Keratinocyte (primary cell): Measurements from ENCODE around the gene EFNB2. TPM values are rescaled to one million over a fixed set of nuclear protein-coding genes. Genes with fewer than 3 reads are reported as not detected.
A peak's percentile ranks its signal among the peaks of the same experiment; 100 is the strongest.

Experiments
- DNase-seq: peaks from one replicate; pipeline ENCODE4 v3.0.0-alpha.2; 2011; ENCODE audit warnings: low read depth, missing footprints, low spot score
- FAIRE-seq: peaks from 2 replicates; lab custom pipeline; 2011; peaks lifted over from hg19 to GRCh38; lab: Jason Lieb, UNC
- H2AFZ ChIP-seq: 2 replicates; pipeline ENCODE4 v1.6.0; 2012; ENCODE audit warnings: low read length, control low read depth, inconsistent platforms; ENCODE audit not compliant: control insufficient read depth
- H3K27ac ChIP-seq: 2 replicates; pipeline ENCODE4 v1.5.1; 2011; ENCODE audit warnings: low read length; ENCODE audit not compliant: control insufficient read depth, insufficient read depth
- H3K27me3 ChIP-seq: 3 replicates; pipeline ENCODE4 v1.6.0; 2011; ENCODE audit warnings: low read length; ENCODE audit not compliant: control insufficient read depth, insufficient read depth; ENCODE audit errors: extremely low read depth
- H3K36me3 ChIP-seq, 2 experiments: 2 replicates in 1 of 2; 3 replicates in 1 of 2; pipeline ENCODE4 v1.5.1; 2011; ENCODE audit warnings: low read length in 2 of 2, mild to moderate bottlenecking in 1 of 2; ENCODE audit not compliant: control insufficient read depth in 2 of 2, insufficient read depth in 2 of 2; ENCODE audit errors: extremely low read depth in 1 of 2
- H3K4me1 ChIP-seq: 3 replicates; pipeline ENCODE4 v1.5.1; 2011; ENCODE audit warnings: low read length; ENCODE audit not compliant: control insufficient read depth, insufficient read depth; ENCODE audit errors: extremely low read depth
- H3K4me2 ChIP-seq: 3 replicates; pipeline ENCODE4 v1.6.0; 2011; ENCODE audit warnings: low read depth, low read length; ENCODE audit not compliant: control insufficient read depth, insufficient read depth; ENCODE audit errors: extremely low read depth
- H3K4me3 ChIP-seq, 3 experiments: fragments of 200-600 bp in 1 of 3; sonication (generic) in 1 of 3; 2 replicates in 2 of 3; 3 replicates in 1 of 3; pipeline ENCODE4 v1.5.1; 2011 to 2016; ENCODE audit warnings: low read length in 3 of 3, mild to moderate bottlenecking in 3 of 3, control low read depth in 2 of 3, inconsistent platforms in 1 of 3, low read depth in 1 of 3, mixed read lengths in 1 of 3, mixed run types in 1 of 3, moderate library complexity in 1 of 3; ENCODE audit not compliant: control insufficient read depth in 2 of 3, insufficient read depth in 2 of 3; ENCODE audit errors: extremely low read depth in 1 of 3
- H3K79me2 ChIP-seq: 2 replicates; pipeline ENCODE4 v1.6.0; 2012; ENCODE audit warnings: low read length; ENCODE audit not compliant: control insufficient read depth, insufficient read depth
- H3K9ac ChIP-seq: 3 replicates; pipeline ENCODE4 v1.6.0; 2011; ENCODE audit warnings: low read length; ENCODE audit not compliant: control insufficient read depth, insufficient read depth; ENCODE audit errors: extremely low read depth
- H3K9me1 ChIP-seq: 3 replicates; pipeline ENCODE4 v1.6.0; 2011; ENCODE audit warnings: low read length; ENCODE audit not compliant: control insufficient read depth, insufficient read depth; ENCODE audit errors: extremely low read depth
- H3K9me3 ChIP-seq: 2 replicates; pipeline ENCODE4 v1.5.1; 2012; ENCODE audit warnings: low read depth, low read length; ENCODE audit not compliant: control insufficient read depth
- H4K20me1 ChIP-seq: 3 replicates; pipeline ENCODE4 v1.6.0; 2011; ENCODE audit warnings: low read length; ENCODE audit not compliant: control insufficient read depth, insufficient read depth; ENCODE audit errors: extremely low read depth
- CTCF ChIP-seq, 3 experiments: IDR thresholded peaks in 1 of 3; conservative IDR thresholded peaks in 1 of 3; optimal IDR thresholded peaks in 1 of 3; 2 replicates in 2 of 3; 3 replicates in 1 of 3; pipeline versions ENCODE3 to v1.5.1; 2011; ENCODE audit warnings: low read length in 3 of 3, mild to moderate bottlenecking in 3 of 3, moderate library complexity in 2 of 3, control low read depth in 1 of 3, inconsistent platforms in 1 of 3; ENCODE audit not compliant: insufficient read depth in 2 of 3; ENCODE audit errors: extremely low read depth in 1 of 3
- EZH2 ChIP-seq: IDR thresholded peaks from one replicate; pipeline ENCODE4 v1.6.1; 2012; ENCODE audit warnings: inconsistent platforms, mild to moderate bottlenecking, low read length, moderate library complexity
- dilution Hi-C: fragments of 300-500 bp; cut with MboI; formaldehyde crosslinking; loops from one replicate; pipeline ENCODE4 v1.7.0; 2020; ENCODE audit warnings: low sequenced_read_pairs; ENCODE audit not compliant: extremely low pct_ligation_motif_present
- polyA plus RNA-seq, 5 experiments: library from polyadenylated mRNA; depleted of rRNA in 3 of 5; stranded (reverse) in 3 of 5; stranded (forward) in 1 of 5; unstranded in 1 of 5; fragments of >200 nt; gene quantifications; 1 replicate in 1 of 5; 2 replicates in 3 of 5; 3 replicates in 1 of 5; pipeline versions ENCODE4 v1.2.1 to v1.2.3, GENCODE V29; 2011 to 2012; ENCODE audit warnings: missing spikeins in 2 of 5, low read depth in 1 of 5, low replicate concordance in 1 of 5

Gene EFNB2
- polyA plus RNA-seq, 1 donor (not counting 4 experiments of a cell fraction or from before 2014, with no cell fraction given): 38.9 TPM

GRCh38 chr13:106533101-106533942 is 2.1 kb downstream of the EFNB2 start:
- H3K9ac ChIP-seq: peak overlapping the region; percentile 93
- dilution Hi-C loops: no loop called here
- H4K20me1 ChIP-seq: peaks cover 12% of the 10 kb centered on the region
- H3K4me3 ChIP-seq: peak overlapping the region; percentile 86 to 95 (median 93)
- peaks cover 0 to 6% of the 10 kb centered on the region in 2 experiments for H3K36me3 ChIP-seq
- DNase-seq (no peak), FAIRE-seq (peak; percentile 43)
- H3K79me2 ChIP-seq: peaks cover 69% of the 10 kb centered on the region
- H2AFZ ChIP-seq: no peak overlapping the region
- H3K27me3 ChIP-seq: no peaks in the 10 kb centered on the region
- peak overlapping the region; percentile 86 for H3K4me2 ChIP-seq
- TF ChIP-seq CTCF (optimal IDR thresholded peaks at IDR 0.05 in 1 of 3, IDR thresholded peaks at IDR 0.05 in 1 of 3, conservative IDR thresholded peaks at IDR 0.05 in 1 of 3; ENCODE audit: extremely low read depth in 1 of 3, insufficient read depth in 2 of 3, low read length in 3 of 3) (peak; percentile 34 to 69 (median 37)), EZH2 (no peak)
- H3K27ac ChIP-seq: peak overlapping the region; percentile 84
- H3K9me3 ChIP-seq: no peaks in the 10 kb centered on the region
- H3K4me1 ChIP-seq: peaks cover 38% of the 10 kb centered on the region
- no peaks in the 10 kb centered on the region for H3K9me1 ChIP-seq

GRCh38 chr13:106532111-106532929 is 3.1 kb downstream of the EFNB2 start:
- FAIRE-seq (no peak), DNase-seq (no peak)
- Histone ChIP-seq H3K9me3 (no peaks in the 10 kb centered on the region), H3K9ac (peak overlapping the region; percentile 93), H3K27me3 (no peaks in the 10 kb centered on the region), H3K79me2 (peaks cover 79% of the 10 kb centered on the region), H3K4me1 (peaks cover 38% of the 10 kb centered on the region), H3K4me2 (peak overlapping the region; percentile 86), H3K27ac (peak overlapping the region; percentile 84), H3K4me3 (peak overlapping the region; percentile 86 to 95 (median 93)), H3K36me3 (peaks cover 0 to 13% of the 10 kb centered on the region in 2 experiments), H3K9me1 (no peaks in the 10 kb centered on the region), H4K20me1 (peaks cover 12% of the 10 kb centered on the region), H2AFZ (no peak overlapping the region)
- TF ChIP-seq CTCF (optimal IDR thresholded peaks at IDR 0.05 in 1 of 3, IDR thresholded peaks at IDR 0.05 in 1 of 3, conservative IDR thresholded peaks at IDR 0.05 in 1 of 3; ENCODE audit: extremely low read depth in 1 of 3, insufficient read depth in 2 of 3, low read length in 3 of 3) (no peak), EZH2 (no peak)
- dilution Hi-C loops: no loop called here
